Activated CD8-positive, alpha-beta memory T cell treated with anti-CD3 and anti-CD28 coated beads, Interleukin-2, amount 50 U/mL, for 1 hour (primary cell): ENCODE data around the gene BLOC1S1.

ENCODE experiments used
- DNase-seq: peaks from one replicate; pipeline ENCODE4 v3.0.0-alpha.2; 2020; ENCODE audit errors: extremely low read depth

Gene BLOC1S1

DNA sequence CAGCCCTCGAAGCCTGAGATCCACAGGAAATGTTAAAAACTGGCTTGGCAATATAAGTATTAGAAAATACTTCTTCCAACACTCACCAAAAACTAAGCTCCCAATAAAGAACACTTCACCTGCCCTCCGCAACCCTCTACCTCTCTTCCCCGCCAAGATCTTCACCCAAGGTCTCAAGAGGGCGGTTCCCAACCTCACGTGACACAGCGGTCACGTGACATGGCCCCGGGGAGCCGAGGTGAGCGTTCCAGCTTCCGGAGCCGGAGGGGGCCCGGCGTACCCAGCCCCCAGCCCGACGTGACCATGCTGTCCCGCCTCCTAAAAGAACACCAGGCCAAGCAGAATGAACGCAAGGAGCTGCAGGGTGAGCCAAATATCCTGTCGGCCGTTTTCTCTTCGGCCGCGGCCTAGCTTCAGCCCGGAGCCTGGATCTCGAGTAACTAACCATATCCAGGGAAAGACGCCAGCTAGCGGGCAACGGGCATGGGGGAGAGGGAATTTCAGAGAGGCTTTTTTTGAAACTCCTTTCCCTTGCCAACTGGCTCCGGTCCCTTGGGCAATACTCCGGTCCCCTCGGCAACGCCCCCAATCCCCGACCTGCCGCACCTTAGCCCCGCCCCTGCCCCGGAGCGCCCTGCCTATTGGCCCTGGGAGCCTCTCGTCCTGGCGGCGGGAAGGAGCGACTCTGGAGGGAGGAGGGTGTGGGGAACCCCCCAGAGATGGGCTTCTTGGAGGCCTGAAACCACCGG is at the start of gene BLOC1S1:
BLOC1S1 (plus strand) TSS at position 214 of the 749 bp plus-strand sequence; CDS start at position 220, 6 bp downstream.
- peak; percentile 77 for DNase-seq

DNA sequence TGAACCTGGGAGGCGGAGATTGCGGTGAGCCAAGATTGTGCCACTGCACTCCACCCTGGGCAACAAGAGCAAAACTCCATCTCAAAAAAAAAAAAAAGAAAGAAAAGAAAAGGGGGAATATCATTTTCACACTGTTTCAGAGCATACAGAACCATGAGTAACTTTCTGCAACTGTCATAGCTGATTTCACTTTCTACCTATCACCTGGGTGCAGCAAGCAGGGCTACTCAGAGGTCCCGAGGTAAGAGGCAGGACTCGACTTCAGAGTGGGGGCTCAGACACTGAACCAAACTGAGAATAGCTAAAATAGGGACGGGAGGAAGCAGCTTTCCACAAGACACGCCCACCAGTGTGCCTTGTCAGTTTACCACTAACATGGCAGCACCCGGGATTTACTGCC is 49.3 kb upstream of the BLOC1S1 start:
- no peak for DNase-seq

DNA sequence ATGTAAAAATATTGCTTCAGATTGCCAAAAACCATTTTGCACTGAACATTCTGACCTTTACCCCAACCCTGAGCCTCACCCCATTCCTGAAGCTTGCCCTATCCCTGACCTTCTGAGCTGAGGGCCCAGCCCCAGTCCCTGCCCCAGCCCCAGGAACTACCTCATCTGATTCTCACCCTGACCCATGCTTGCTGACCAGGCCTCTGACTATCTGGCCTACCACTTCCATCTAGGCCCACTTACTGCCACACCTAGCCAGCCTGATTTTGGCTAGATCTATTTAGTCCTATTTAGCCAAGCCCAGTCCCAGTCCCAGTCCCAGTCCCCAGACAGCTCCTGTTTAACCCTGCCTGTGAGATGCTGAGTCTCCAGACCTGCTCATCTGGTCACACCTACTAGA is 45.6 kb upstream of the BLOC1S1 start:
- no peak for DNase-seq

GRCh38 chr12:55671746-55672145 is 44.1 kb upstream of the BLOC1S1 start:
- no peak for DNase-seq

DNA sequence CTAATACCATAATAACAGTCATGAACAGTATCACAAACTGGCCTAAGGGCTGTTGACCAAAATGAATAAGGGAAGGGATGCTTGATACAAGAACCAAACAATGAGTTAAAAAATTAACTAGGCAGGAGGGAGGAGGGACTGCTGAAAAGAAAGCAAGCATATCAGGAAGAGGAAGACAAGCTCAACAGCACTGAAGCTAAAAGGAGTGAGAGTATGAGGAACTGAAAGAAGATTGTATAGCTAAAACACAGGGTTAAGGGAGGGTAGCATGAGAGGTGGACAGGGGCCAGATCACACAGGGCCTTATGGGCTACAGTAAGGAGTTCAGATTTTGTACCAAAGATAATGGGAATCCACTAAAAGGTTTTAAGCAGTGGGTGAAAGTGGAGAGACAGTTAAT is 42.2 kb upstream of the BLOC1S1 start:
- DNase-seq = no peak

DNA sequence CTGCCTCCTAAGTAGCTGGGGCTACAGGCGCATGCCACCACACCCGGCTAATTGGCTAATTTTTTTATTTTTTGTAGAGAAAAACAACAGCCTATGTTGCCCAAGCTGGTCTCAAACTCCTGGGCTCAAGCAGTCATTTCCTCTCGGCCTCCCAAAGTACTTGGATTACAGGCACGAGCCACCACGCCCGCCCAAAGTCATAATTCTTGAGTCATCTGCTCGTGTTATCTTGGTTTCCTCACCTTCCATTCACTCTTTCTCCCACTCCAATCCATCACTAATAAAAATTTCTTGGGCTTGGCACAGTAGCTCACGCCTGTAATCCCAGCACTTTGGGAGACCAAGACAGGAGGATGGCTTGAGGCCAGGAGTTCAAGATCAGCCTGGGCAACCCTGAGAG is 40.2 kb upstream of the BLOC1S1 start:
- DNase-seq = no peak

DNA sequence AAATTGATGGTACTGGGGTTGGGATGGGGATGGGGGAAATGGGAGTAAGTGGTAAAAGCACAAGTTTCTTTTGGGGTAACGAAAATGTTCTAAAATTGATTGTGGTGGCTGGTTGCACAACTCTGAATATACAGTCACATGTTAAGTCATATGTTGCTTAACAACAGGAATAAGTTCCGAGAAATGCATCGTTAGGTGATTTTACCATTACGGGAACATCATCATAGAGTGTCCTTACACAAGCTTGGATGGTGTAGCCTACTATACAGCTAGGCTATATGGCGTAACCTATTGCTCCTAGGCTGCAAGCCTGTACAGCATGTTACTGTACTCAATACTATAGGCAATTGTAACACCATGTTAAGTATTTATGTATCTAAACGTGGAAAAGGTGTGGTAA is 39.1 kb upstream of the BLOC1S1 start:
- no peak for DNase-seq

- no peak for DNase-seq
Observed at GRCh38 chr12:55679691-55680090, 36.2 kb upstream of the BLOC1S1 start.

DNA sequence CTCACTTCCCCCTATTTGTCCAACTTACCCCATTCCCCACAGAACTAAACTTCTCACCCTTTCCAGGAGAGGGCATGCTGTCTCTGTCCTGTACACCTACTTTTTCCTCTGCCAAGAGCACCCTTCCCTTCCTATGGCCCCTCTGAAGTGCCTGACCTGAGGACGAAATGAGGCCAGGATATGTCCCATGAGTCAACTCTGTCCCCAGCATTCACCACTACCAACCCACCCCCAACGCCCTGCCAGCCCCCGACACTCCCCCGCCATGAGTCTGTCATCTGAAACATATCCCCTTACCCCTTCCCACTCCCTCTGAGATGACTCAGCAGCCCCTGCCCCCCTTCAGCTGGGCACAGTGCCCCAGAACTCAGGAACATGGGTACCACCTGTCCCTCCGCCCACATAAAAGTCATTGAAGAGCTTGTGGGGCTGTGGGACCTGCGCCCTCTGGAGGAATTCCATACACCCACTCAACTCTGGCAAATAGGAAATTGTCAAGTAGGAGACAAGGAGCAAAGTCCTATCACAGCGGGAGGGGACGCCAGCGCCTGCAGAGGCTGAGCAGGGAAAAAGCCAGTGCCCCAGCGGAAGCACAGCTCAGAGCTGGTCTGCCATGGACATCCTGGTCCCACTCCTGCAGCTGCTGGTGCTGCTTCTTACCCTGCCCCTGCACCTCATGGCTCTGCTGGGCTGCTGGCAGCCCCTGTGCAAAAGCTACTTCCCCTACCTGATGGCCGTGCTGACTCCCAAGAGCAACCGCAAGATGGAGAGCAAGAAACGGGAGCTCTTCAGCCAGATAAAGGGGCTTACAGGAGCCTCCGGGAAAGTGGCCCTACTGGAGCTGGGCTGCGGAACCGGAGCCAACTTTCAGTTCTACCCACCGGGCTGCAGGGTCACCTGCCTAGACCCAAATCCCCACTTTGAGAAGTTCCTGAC is 34.4 kb upstream of the BLOC1S1 start:
- DNase-seq = no peak

GRCh38 chr12:55682087-55682796 is 33.6 kb upstream of the BLOC1S1 start:
- DNase-seq = no peak

DNA sequence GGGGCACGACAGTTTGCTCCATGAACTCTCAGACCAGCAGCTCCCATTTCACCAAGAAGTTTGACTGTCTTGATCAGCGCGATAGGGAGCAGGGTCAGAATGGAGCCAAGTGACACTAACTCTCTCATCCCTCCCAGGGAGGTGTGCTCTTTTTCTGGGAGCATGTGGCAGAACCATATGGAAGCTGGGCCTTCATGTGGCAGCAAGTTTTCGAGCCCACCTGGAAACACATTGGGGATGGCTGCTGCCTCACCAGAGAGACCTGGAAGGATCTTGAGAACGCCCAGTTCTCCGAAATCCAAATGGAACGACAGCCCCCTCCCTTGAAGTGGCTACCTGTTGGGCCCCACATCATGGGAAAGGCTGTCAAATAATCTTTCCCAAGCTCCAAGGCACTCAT is 32.2 kb upstream of the BLOC1S1 start:
- no peak for DNase-seq

DNA sequence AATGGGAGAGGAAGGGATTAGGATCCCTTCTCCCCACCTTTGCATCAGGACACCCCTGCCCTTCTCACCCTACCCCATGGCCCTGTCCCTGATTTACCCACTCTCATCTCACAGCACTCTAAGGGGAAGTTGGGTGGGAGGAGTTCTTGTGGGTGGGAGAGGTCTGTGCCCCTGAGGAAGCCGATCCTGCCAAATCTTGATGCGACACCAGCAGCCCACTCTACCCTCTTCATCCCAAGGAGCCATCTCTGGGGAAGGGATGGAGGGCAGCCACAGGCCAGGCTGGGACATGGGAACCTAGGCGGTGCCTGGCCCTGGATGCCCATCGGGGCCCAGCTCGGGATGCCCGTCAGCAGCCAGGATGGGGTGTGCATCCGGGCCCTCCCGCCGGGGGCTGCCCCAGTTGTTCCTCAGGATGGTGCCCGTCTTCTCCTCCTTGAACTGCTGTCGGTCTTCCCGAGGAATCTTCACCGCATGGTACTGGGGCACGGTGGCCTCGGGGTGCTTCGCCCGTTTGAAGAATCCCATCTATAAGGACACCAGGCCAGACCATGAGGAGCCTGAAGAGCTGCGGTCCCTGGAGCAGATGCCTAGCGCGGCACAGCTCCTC is 31.0 kb upstream of the BLOC1S1 start:
- DNase-seq = no peak

DNA sequence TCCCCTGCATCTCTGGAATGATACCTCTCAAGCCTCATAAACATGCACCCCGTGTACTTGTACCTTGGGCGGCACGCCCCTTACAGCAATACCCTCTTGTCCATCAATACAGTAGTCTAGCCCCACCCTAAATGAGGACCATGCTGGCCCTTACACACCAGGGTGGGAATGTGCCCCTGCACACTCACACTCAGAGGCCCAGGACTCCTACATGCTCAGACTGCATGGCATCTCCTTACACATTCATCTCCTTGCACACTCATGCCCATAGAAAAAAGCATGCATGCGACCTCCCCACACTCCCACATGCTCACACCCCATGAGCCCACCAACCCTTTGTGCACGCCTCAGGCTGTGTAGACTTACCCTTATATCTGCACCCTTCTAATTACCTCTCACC is 30.2 kb upstream of the BLOC1S1 start:
- DNase-seq = no peak

DNA sequence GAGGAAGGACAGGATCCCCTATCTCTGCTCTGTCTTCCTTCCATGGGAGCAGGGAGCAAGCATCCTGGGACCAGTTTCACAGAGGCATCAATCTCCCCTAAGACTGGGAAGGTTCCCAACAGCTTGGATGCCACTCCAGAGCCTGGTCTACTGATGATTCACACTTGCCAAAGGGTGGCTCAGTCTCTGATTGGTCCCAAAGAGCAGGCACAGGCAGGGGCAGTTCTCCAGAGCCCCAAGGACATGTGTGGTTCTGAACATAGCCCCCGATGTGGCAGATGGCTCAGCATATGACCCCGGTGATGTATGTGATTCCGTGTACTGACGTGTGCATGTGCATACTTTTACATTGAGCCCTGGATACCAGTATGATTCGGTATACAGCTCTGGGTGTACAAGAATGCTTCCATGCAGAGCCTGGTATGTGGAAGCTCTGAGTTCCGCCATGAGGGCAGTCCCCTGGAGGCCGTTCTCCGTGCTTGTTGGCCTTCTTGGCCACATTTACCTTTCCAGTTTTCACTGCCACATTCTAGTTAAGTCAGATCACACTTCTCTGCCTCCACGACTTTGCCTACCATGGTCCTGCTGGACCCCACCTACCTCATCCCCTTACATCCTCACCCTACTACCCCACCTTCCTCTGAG is 29.4 kb upstream of the BLOC1S1 start:
- DNase-seq = no peak

GRCh38 chr12:55687746-55688145 is 28.1 kb upstream of the BLOC1S1 start:
- DNase-seq = no peak

DNA sequence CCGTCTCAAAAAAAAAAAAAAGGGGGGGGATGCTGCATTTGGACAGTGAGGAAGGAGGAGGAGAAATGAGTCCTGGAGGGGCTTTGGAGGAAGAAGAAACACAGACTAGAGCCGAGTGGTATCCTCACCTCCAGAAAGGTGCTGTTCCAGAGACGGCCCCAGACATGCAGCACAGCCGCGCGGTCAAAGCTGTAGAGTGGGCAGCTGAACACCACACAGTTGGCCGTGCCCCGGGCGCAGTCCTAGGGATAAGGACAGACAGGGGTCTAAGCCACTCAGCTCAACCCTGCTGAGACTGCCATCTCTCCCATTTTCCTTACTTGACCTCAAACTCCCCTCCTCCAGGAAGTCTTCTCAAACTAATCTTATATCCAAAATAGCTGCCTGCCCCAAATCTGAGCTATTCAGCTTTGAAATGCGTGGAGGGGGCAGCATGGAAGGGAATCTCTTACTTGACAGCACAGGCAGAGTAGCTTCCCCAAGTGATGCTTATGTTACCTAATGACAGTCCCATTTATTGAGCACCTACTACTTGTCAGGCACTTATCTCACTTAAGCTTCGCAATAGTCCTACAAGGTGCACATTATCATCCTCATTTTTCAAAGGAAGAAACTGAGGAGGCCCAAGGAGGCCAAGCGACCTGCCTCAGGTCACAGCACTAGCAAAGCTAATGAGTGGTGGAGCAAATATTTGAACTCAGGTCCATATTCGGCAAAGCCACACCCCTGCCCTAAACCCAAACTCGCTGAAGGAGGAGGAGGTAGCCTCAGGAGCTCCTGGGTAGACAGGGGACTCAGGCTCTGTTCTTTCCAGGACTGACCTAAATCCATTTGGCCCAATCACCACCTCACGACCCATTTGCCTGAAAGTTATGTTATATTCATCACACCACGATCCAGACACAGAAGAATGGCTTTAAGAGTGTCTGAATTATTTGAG is 26.9 kb upstream of the BLOC1S1 start:
- no peak for DNase-seq

- no peak for DNase-seq
Observed at GRCh38 chr12:55692631-55693322, 23.1 kb upstream of the BLOC1S1 start.

DNA sequence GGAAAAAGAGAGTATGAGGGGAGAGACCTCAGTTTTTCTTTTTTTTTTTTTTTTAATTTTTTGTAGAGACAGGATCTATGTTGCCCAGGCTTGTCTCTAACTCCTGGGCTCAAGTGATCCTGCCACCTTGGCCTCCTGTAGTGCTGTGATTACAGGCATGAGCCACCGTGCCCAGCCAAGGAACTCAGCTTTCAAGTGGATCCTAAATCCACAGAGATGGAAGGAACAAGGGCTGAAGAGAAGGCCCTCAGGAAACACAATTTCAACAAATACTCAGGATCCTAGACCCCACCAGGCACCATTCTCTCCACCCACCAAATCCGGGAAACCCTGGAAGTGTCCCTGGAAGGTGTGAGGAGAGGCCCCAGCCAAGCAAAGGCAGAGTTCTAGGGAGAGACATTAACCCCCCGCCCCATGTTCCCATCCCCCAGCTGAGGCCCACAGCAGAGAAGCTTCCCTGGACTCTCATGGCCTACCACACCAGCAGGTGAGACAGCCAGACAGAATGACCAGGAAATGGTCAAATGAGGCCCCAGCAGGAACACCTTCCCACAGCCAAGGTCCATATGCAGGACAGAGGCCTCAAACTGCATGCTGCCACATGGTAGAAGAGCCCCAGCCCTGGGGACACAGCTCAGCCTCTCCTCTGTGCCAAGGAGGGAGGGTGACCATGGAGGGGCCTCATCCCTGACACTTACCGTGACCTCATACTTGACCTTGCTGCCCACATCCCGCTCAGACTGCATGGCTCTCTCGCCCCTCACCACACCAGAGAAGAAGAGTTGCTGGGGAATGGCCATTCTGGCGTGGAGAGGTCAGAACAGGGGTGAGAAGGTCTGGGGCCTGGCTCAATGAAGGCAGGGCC is 22.3 kb upstream of the BLOC1S1 start:
- no peak for DNase-seq

- no peak for DNase-seq
Observed at GRCh38 chr12:55694188-55694515, 21.7 kb upstream of the BLOC1S1 start.
